ENCODE measurements around the gene MKRN2.
A peak's percentile ranks its signal among the peaks of the same experiment; 100 is the strongest.

MKRN2 gene

DNA sequence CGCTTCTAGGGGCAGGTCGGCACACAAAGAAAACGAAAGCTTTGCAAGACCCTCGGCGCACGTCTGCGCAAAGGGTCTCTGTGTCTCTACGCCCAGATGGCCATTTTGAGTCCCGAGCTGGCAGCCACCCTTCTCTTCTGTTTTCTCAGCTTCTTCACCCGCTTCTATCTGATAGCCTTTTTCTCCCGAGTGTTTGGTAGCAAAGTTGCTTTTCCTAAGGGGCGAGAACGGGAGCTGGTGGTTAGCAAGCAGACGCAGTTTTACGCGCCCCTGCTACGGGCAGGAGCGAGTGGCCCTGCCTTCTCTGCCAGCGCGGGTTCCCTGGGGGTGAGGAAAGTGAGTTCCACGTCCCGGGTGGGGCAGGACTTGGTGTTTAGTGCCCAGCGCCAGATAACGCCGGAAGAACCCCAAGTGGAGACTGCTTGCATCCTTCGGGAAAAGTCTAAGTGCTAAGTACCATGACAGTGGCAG, 2.9 kb upstream of the MKRN2 start:
- peak; percentile 53 for DNase-seq (ENCODE audit: low read depth, low spot score)

DNA sequence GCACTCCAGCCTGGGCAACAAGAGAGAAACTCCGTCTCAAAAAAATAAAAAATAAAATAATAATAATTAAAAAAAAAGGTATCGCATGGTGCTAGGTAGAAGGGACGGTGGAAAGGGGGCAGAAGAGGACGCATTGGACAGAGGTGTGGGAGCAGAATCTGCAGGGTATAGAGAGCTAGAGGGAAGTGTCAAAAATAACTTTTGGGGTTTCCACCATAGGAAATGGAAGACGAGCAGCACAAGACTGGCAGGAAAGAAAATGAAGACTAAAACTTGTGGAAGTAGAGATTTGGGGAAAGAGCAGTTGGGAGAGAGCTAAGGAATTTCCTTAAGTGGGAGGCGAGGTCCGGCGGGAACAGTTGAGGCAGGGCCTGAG, 585 bp upstream of the MKRN2 start:
- DNase-seq (ENCODE audit: low read depth, low spot score): no peak

DNA sequence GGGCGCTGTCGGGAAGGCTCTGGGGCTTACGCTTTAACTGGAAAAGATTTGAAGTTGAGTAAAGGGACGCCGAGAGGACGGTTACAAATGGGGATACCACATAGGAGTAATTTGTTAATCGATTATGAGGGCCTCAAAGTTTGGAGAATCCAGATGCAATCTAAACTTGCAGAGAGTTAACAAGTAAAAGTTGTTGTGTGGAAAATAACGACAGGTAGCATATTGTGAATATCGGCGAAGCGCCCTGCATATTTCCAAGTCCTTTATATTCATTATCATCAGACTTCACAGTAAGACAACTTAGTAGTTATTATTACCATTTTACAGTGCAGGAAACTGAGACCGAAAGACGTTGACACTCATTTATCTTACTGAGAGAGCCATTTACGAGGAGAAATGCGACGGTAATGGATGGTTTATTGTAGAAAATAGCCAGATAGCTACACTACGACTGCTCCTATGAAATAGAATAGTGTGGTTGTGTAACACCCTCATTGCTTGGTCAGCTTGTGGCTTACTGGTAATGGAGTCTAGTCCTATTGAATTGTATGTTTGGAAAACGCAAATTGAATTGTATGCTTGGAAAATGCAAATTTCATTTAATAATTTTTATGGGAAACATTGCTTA, 700 bp downstream of the MKRN2 start:
- peak; percentile 42 for DNase-seq (ENCODE audit: low read depth, low spot score)

DNA sequence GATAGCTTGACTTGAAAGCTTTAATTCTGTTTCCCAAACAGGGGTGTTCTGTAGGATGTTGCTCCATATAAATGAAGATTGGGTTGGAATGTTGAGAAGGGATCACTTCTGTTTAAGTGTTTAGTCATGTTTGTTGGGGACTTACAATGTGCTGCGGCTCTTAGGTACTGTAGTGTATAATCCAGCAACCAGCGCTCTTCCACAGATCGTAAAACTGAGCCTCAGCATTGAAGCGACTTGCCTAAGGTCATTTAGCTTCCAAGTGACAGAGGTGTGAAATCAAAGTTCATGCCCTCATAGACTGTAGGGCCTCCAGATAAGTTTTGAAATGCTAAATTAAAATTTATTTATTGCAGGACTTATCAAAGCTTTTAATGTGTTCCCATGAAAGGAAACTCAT, 1.8 kb downstream of the MKRN2 start:
- DNase-seq (ENCODE audit: low read depth, low spot score): no peak

DNA sequence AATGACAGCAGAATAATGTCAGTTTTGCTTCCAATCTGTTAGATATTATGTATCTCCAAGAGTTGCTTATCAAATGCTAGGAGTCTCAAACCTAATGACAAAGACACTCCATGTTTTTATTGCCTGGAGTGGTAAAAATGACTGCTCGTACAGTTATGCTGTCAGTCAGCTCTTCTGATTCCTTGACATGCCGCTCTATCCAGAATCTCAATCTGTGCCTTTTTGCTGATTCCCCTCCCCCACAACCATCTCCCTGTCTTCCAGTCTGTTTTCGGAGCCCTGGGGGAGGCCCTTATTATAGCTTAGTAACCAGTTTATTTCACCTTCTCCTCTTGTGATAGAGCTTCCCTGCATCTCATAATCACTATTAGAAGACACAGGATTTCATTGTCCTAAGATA, 2.6 kb downstream of the MKRN2 start:
- no peak for DNase-seq (ENCODE audit: low read depth, low spot score)

DNA sequence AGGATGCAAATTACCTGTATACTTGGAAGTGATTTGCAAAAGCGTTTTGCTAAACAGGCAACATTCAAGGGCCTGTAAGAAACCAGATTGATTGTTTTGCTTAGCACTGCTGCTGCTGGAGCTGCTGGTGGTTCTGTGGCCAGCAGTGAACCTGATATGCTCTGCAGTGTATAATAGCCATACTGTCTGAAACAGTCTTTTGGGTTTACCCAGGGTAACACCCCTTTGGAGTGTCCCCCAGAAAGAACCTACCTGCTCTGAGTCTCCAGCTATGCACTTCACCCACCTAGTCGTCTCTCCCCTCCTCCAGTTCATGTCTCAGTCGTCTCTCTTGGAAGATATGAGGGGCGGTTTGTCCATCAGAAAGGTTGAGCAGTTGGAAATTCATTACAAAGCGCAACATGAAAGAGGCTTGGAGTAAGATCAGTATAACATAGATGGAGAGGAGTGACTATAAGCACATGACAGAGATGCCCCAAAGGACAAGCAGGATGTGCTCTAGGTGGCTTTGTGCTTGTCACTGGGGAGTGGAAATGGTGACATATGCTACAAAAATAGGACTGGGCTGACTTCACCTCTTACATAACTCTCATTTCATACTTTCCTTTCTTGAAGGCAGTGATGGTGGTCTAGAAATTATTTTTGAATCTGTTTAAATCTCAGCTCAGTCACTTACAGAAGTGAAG, 3.8 kb downstream of the MKRN2 start:
- DNase-seq (ENCODE audit: low read depth, low spot score): no peak

DNA sequence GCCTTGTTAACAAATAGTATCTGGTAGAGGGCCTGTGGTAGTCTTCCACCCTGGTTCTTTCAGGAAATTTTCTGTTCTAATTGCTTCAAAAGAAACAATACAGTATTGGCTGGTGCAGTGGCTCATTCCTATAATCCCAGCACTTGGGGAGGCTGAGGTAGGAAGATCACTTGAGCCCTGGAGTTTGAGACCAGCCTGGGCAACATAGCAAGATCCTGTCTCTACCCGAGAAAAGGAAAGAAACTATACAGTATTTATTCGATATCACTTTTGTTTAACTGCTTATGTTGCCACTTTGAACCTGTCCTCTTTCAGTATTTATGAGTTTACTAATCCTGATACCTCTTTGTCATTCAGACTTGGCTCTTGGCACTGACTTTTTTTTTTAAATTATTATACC, 4.5 kb downstream of the MKRN2 start:
- no peak for DNase-seq (ENCODE audit: low read depth, low spot score)

DNA sequence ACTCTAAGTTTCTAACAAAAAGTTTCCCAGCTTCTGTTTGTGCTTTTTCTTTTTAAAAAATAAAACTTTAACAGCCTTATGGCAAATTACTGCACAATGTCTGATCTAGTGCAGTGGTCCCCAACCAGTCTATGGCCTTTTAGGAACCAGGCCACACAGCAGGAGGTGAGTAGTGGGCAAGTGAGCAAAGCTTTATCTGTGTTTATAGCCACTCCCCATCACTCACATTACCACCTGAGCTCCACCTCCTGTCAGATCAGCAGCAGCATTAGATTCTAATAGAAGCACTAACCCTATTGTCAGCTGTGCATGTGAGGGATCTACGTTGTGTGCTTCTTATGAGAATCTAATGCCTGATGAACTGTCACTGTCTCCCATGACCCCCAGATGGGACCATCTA, 5.6 kb downstream of the MKRN2 start:
- DNase-seq (ENCODE audit: low read depth, low spot score): no peak

DNA sequence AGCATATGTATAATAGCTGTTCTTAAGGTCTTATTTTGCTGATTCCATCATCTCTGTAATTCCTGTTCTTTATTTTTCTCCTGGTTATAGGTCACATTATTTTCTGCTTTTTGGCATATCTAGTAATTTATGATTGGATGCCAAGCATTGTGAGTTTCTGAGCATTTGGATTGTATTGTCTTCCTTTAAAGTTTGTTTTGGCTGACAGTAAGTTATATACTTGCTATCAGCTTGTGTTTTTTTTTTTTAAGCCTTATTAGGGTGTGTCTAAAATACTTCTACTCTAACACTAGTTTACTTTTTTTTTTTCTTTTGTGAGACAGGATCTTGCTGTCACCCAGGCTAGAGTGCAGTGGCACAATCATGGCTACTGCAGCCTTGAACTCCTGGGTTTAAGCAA, 10.1 kb downstream of the MKRN2 start:
- DNase-seq (ENCODE audit: low read depth, low spot score): no peak

DNA sequence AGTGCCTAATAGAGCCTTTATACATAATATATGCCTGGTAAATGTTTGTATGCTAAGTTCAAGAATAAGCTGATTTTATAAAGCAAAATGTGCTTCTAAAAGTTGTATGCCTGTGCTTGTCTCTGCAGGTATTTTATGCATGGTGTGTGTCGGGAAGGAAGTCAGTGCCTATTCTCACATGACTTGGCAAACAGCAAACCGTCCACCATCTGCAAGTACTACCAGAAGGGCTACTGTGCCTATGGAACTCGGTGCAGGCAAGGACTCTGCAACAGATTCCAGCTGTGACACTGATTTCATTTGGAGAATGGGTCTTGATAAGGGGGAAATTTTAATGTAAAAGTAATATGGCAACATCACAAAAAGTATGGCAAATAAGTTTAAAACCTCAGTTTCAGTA, 11.9 kb downstream of the MKRN2 start:
- DNase-seq (ENCODE audit: low read depth, low spot score): no peak

DNA sequence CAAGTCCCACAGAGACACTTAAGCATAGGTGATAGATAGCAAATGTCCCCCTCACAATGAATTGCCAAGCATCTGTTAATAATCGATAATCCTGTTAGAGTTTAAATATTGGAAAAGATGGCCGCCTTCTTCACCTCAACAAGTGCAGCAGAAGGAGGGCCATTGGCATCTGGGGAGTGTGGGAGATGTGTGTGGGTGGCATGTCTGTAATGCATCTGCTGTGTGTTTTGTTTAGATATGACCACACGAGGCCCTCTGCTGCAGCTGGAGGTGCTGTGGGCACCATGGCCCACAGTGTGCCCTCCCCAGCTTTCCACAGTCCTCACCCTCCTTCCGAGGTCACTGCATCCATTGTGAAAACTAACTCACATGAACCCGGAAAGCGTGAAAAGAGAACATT, 12.9 kb downstream of the MKRN2 start:
- DNase-seq (ENCODE audit: low read depth, low spot score): no peak

DNA sequence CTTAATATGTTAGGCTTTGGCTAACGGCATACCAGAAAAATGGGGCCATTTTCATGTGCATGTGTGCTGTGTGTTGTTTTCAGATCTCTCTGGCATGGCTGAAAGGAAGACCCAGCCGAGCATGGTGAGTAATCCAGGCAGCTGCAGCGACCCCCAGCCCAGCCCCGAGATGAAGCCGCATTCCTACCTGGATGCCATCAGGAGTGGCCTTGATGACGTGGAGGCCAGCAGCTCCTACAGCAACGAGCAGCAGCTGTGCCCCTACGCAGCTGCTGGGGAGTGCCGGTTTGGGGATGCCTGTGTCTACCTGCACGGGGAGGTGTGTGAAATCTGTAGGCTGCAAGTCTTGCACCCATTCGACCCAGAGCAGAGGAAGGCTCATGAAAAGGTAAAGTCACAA, 15.1 kb downstream of the MKRN2 start:
- no peak for DNase-seq (ENCODE audit: low read depth, low spot score)

DNA sequence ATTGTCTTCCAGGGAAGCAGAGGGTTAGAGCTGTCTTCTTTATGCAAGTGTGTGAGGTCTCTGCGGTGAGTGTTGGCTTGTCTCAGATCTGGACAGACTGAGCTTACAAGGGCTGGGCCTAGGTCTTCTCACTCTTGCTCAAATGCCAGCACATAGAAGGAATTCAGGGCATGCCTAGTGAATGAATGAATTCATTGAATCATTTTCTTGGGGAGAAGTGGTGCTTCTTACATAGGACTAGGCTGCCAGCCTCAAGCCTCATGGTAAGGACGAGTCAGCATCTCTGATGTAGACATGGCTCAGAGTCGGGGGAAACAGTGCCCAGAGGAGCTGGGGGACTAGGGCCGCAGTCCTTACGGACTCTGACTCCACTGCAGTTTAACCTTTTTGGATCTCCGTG, 17.2 kb downstream of the MKRN2 start:
- no peak for DNase-seq (ENCODE audit: low read depth, low spot score)

DNA sequence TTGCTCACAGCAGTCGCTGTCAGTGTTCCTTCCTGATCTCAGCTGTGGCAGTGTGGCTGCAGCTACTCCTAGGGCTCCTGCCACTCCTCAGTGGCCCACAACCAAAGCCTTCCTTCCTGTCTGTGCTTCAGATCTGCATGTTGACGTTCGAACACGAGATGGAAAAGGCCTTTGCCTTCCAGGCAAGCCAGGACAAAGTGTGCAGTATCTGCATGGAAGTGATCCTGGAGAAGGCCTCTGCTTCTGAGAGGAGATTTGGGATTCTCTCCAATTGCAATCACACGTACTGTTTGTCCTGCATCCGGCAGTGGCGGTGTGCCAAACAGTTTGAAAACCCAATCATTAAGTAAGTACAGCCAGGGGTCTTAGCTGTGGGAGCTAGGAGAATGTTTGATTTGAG, 17.8 kb downstream of the MKRN2 start:
- no peak for DNase-seq (ENCODE audit: low read depth, low spot score)

DNA sequence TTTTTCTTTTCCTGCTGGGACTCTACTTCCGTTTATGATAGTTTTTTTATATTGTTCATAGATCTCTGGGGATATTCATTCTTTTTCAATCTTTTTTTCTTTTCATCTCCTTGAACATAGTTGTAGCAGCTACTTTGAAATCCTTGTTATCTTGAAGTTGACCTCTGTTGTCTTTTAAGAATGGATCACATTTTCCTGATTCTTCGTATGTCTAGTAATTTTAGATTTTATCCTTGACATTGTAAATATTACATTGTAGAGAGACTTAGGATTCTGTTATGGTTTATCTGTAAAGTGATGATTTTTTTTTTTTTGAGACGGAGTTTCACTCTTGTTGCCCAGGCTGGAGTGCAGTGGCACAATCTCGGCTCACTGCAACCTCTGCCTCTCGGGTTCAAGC, 20.5 kb downstream of the MKRN2 start:
- no peak for DNase-seq (ENCODE audit: low read depth, low spot score)

DNA sequence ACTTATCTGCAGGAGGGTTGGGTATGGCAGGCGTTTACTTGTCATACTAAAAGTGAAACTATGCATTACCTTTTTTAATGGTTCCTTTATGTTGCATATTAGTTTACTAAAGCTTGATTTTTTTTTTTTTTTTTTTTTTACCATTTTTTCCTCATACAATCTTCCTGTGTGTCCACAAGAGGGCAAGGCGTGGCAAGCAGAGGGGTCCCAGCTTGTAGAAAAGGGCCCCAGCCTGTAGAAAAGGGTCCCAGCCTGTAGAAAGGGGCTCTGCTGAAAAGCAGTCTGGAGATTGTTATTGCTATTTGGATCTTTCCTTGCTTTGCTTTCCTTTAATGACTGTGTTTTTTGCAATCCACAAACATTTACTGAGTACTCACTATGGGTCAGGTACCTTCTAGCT, 21.9 kb downstream of the MKRN2 start:
- DNase-seq (ENCODE audit: low read depth, low spot score): no peak

DNA sequence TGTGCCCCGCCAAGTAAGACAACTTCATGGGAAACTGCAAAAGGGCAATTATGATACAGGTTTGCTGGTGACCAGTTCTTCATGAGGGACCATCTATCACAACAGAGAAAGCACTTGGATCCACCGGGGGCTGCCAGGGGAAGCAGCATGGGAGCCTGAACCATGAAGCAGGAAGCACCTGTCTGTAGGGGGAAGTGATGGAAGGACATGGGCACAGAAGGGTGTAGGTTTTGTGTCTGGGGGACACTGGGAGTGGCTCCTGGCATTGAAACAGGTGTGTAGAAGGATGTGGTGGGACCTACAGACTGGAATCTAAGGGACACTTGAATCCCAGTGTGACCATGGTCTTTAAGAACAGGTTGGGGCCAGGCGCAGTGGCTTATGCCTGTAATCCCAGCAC, 22.6 kb downstream of the MKRN2 start:
- no peak for DNase-seq (ENCODE audit: low read depth, low spot score)

DNA sequence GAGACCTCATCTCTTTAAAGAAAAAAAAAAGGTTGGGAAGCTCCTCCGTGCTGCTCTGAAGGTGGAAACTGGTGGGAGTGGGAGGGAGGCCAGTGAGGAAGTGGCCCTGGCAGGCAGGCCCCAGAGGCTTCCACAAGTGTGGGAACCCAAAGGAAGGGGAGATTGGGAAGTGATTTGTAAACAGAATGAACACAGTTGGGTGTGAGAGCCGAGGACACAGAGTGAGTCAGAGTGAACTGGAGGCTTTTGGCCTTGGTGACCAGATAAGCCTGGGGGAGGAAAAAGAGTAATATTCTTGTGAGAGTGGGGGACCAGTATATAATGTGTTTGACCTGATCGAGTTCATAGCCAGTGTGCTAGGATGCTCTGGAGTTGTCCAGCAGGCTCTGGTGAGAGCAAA, 23.0 kb downstream of the MKRN2 start:
- no peak for DNase-seq (ENCODE audit: low read depth, low spot score)

DNA sequence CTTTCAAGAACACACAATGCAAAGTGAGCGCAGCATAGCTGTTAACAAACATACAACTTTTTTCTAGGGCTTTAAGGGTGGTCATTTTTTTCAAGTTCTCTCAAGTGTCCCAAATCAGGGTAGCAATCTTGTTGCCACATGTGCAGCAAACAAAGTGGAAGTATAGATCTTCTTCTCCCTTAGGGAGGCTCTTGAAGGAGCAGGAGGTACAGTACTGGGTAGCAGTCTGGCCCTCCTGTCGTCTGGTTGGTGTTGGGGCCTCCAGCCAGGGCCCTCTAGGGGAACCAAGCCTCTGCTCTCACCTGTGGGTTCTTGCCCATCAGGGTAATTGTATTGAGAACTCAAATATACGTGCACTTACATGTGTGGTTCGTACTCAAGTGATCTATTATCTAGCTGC, 25.8 kb downstream of the MKRN2 start:
- DNase-seq (ENCODE audit: low read depth, low spot score): no peak

DNA sequence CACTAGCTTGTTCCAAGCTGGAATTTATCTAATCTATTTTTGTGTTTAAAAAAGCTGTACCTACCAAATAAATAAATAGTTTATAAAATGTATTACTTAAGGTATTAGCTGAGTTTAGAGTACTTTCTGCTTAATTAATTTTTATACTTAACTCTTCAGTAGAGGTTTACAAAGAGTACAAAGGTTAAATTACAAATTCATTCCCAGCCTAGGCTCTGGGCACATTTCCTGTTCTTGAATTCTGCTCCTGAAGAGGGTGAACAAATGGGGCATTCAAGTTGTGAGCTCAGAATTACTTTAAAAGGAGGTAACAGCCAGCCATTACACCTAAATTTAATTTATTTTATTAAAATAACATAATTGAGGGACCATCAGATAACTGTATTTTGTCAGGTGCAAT, 26.4 kb downstream of the MKRN2 start:
- no peak for DNase-seq (ENCODE audit: low read depth, low spot score)

DNA sequence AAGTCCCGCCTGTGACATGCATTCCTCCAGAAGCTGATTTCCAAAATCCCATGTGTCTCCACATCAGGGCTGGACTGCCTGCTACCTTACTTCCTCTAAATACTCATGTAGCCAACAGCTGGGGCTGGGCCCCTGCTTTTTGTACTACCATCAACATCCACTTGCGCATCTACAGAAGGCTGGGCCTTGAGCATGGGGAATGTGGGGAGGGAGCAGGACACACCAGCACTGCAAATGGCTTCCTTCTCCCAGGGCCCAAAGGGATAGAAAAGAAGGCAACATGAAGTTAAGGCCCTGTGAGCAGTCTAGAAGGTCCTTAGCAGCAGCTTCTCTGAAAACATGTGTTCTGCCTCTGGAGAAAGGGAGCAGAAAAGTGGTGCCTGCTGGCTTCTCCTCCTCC, 27.2 kb downstream of the MKRN2 start:
- DNase-seq (ENCODE audit: low read depth, low spot score): no peak

DNA sequence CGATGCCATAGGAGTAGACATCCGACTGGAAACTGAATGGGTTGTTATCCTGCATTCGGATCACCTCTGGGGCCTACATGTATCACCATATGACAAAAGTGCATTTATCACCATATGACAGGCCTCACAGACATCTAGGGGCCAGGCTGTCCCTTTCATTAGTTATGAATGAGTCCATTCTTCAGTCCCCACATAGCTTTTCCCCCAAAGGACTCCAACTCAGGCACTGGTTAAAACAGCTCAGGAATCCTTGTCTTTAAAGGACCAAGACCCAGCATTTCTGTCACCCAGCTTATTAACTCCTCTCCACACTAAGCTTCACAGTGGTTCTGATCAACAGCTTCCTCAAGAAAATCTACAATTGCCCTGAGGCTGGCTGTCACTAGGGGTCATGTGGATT, 28.3 kb downstream of the MKRN2 start:
- DNase-seq (ENCODE audit: low read depth, low spot score): no peak

DNA sequence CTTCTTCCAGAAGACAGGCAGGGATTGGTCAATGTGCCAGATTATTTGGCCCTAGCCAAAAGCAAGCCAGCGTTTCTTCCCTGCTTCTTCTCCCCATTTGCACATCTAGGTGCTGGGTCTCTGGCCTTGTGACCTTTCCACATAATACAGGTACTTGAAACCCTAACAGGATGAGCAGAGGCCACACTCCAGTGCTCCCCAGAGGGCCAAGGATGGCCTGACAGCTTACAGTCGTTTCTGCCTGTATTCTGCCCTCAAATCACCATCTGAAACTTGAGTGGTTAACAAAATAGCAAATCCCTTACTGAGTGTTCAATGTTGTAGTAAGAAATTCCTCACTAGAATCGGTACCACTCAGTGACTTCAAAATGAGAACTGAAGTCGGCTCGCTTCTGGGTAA, 29.1 kb downstream of the MKRN2 start:
- no peak for DNase-seq (ENCODE audit: low read depth, low spot score)

DNA sequence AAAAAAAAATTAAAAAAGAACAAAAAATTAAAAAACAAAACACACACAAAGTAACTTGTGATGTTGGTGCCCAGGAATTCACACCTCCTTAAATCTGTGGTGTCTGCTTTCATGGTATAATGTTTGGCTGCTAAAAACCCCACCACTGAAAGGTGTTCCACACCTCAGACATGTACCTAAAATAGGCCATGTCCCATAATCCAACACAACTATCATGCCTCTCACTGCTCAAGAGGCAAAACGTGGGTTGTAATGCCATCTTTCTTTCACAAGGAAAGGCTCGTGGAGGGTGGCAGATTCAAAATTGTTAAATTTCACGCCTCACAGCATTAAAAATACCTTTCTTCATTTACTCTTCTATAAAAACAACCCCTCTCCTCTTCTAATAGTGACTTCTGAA, 29.5 kb downstream of the MKRN2 start:
- DNase-seq (ENCODE audit: low read depth, low spot score): no peak
